KMS-11 (cell line): ENCODE results near the gene TSPAN33.

ENCODE experiments used
- H2AFZ ChIP-seq: fragments of 200-600 bp; sonication (generic); 2 replicates; pipeline ENCODE4 v1.6.1; 2016; ENCODE audit warnings: antibody characterized with exemption, mixed run types, low read depth
- H3K27ac ChIP-seq: fragments of 200-600 bp; sonication (generic); 2 replicates; pipeline ENCODE4 v1.6.1; 2016; ENCODE audit warnings: mild to moderate bottlenecking, mixed run types
- H3K27me3 ChIP-seq: fragments of 200-600 bp; sonication (generic); 2 replicates; pipeline ENCODE4 v1.6.1; 2017; ENCODE audit warnings: mild to moderate bottlenecking, low read depth, mixed run types, moderate library complexity; ENCODE audit not compliant: insufficient read depth
- H3K36me3 ChIP-seq: fragments of 200-600 bp; sonication (generic); 2 replicates; pipeline ENCODE4 v1.6.1; 2017; ENCODE audit warnings: mild to moderate bottlenecking, mixed run types; ENCODE audit not compliant: insufficient read depth
- H3K4me1 ChIP-seq: fragments of 200-600 bp; sonication (generic); 2 replicates; pipeline ENCODE4 v1.6.1; 2016; ENCODE audit warnings: mild to moderate bottlenecking, low read depth, mixed run types; ENCODE audit not compliant: poor library complexity, severe bottlenecking
- H3K4me2 ChIP-seq: fragments of 200-600 bp; sonication (generic); 2 replicates; pipeline ENCODE4 v1.7.0; 2016; ENCODE audit warnings: mild to moderate bottlenecking, mixed run types
- H3K4me3 ChIP-seq: fragments of 200-600 bp; sonication (generic); IDR thresholded peaks from 2 replicates; pipeline ENCODE4 v1.6.1; 2017; ENCODE audit warnings: low read depth, low read length, mixed read lengths; ENCODE audit not compliant: insufficient read depth
- H3K79me2 ChIP-seq: fragments of 200-600 bp; sonication (generic); 2 replicates; pipeline ENCODE4 v1.6.1; 2016; ENCODE audit warnings: low read depth, mixed run types; ENCODE audit not compliant: insufficient read depth
- H3K9ac ChIP-seq: fragments of 200-600 bp; sonication (generic); 2 replicates; pipeline ENCODE4 v1.6.1; 2016; ENCODE audit warnings: mild to moderate bottlenecking, mixed run types
- H4K20me1 ChIP-seq: fragments of 200-600 bp; sonication (generic); 2 replicates; pipeline ENCODE4 v1.6.1; 2016; ENCODE audit warnings: mild to moderate bottlenecking, mixed run types; ENCODE audit not compliant: insufficient read depth
- TF ChIP-seq, protein P1 (sequence below): fragments of 200-600 bp; sonication (generic); conservative IDR thresholded peaks from 2 replicates; pipeline ENCODE4 v1.6.1; 2017; ENCODE audit warnings: low read depth, mild to moderate bottlenecking, antibody characterized with exemption, low read length, moderate library complexity, mixed read lengths

TSPAN33 gene

DNA sequence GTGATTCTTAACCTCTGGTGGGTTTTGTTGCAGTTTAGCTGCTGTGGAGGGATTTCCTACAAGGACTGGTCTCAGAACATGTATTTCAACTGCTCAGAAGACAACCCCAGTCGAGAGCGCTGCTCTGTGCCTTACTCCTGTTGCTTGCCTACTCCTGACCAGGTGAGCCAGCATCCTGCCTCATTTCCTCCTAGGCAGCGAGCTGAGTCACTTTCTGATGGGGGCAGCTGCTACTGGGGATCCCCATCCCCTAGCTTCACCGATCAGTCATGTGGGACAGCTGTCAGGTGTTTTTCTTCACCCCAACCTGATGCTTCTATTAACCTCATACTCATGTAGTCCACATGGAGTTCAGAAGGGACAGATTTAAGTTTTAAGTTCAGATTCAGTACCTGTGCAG is 22.2 kb downstream of the TSPAN33 start:
- no peak overlapping the region for H3K4me2 ChIP-seq
- no peaks in the 10 kb centered on the region for H3K36me3 ChIP-seq
- H3K27me3 ChIP-seq = no peaks in the 10 kb centered on the region
- H3K9ac ChIP-seq = no peak overlapping the region
- H3K4me1 ChIP-seq = peaks cover 4% of the 10 kb centered on the region
- H3K27ac ChIP-seq = no peak overlapping the region
- no peaks in the 10 kb centered on the region for H4K20me1 ChIP-seq
- TF ChIP-seq, protein P1, sequence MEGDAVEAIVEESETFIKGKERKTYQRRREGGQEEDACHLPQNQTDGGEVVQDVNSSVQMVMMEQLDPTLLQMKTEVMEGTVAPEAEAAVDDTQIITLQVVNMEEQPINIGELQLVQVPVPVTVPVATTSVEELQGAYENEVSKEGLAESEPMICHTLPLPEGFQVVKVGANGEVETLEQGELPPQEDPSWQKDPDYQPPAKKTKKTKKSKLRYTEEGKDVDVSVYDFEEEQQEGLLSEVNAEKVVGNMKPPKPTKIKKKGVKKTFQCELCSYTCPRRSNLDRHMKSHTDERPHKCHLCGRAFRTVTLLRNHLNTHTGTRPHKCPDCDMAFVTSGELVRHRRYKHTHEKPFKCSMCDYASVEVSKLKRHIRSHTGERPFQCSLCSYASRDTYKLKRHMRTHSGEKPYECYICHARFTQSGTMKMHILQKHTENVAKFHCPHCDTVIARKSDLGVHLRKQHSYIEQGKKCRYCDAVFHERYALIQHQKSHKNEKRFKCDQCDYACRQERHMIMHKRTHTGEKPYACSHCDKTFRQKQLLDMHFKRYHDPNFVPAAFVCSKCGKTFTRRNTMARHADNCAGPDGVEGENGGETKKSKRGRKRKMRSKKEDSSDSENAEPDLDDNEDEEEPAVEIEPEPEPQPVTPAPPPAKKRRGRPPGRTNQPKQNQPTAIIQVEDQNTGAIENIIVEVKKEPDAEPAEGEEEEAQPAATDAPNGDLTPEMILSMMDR = no peak
- no peaks in the 10 kb centered on the region for H3K79me2 ChIP-seq
- H3K4me3 ChIP-seq = no peak overlapping the region
- no peak overlapping the region for H2AFZ ChIP-seq

DNA sequence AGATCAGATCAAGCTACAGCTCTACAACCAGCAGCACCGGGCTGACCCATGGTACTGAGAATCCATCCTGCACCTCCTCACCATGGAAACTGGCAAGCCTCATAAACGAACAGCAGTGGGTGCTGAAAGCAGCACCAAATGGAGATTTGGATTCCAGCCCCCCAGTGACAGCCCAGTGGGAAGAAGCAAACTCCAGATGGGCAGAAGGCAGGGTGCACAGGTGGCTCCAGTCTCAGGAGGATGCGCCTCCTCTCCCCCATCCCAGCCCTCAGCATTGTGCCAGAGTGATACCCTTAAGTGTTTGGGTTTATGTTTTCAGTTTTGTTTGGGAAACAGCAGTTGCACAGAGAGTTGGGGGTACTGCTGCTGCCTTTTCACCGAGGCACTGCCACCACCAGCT is 23.3 kb downstream of the TSPAN33 start:
- Histone ChIP-seq H4K20me1 (no peaks in the 10 kb centered on the region), H2AFZ (no peak overlapping the region), H3K27ac (no peak overlapping the region), H3K9ac (no peak overlapping the region), H3K27me3 (no peaks in the 10 kb centered on the region), H3K4me1 (peaks cover 2% of the 10 kb centered on the region), H3K36me3 (no peaks in the 10 kb centered on the region), H3K4me3 (no peak overlapping the region), H3K79me2 (no peaks in the 10 kb centered on the region), H3K4me2 (no peak overlapping the region)
- TF ChIP-seq, protein P1 = no peak

DNA sequence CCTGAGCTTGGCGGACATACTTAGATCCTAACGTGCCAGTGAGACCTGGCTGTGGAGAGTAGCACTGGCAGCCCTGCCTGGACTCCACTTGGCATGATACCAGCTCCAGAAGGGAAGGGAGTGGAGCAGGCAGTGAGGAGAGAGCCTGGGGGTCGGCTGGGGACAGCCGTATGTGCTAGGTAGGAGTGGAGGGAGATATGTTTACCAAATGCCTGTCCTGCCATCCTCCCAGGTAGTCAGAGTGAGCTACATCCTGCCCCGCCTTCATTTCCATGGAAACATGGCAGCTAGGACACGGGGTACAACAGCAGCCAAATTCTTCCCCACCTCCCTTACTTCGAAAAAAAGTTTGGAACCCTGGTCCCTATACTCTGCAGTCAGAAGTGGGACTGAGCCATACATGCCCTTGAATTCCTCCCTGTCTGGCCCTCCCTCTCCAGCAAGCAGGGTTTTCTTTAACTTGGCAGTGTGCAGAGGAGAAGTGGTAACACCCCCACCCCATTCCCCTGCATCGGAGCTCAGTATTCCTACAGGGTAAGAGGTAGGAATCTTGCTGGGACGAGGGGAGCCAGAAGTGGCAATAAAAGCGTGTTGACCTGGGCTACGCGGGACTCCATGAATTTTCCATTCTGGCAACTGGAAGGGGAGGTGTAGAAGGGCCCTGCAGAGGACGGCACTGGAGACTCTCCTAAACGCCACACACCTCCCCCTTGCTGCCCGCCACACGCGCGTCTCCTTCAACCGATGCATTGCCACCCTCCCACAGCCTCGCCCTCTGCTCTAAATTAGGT is 23.9 kb downstream of the TSPAN33 start:
- no peaks in the 10 kb centered on the region for H3K36me3 ChIP-seq
- no peaks in the 10 kb centered on the region for H4K20me1 ChIP-seq
- H3K4me3 ChIP-seq = no peak overlapping the region
- H3K4me1 ChIP-seq = no peaks in the 10 kb centered on the region
- TF ChIP-seq, protein P1 = no peak
- no peak overlapping the region for H3K4me2 ChIP-seq
- H3K9ac ChIP-seq = no peak overlapping the region
- no peak overlapping the region for H3K27ac ChIP-seq
- no peaks in the 10 kb centered on the region for H3K27me3 ChIP-seq
- no peak overlapping the region for H2AFZ ChIP-seq
- no peaks in the 10 kb centered on the region for H3K79me2 ChIP-seq

DNA sequence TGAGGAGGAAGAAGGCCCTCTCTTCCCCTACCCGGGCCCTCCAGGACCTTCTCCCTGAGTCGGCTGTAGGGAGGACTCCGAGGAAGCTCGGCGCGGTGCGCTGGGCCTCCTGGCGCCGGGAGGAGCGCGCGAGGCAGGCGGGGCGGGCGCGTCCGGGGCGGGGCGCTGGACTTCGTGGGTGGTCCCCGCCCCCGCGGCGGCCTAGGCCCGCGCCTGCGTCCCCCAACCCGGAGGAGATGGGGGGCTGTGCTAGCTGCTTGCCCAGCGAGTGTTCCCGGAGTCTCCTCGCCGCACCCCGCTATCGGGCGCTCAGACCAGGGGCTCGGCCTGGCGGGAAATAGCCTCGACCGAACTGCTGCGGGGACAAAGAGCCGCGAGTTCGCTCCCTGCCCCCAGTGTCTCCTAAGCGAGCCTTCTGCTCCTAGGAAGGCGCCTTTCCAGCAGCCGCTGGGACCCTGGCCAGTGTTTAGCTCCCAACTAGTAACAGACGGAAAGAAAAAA is 24.7 kb downstream of the TSPAN33 start:
- Histone ChIP-seq H3K27ac (no peak overlapping the region), H3K4me1 (no peaks in the 10 kb centered on the region), H2AFZ (no peak overlapping the region), H4K20me1 (no peaks in the 10 kb centered on the region), H3K9ac (no peak overlapping the region), H3K36me3 (no peaks in the 10 kb centered on the region), H3K27me3 (no peaks in the 10 kb centered on the region), H3K79me2 (no peaks in the 10 kb centered on the region), H3K4me3 (no peak overlapping the region), H3K4me2 (no peak overlapping the region)
- TF ChIP-seq, protein P1 = no peak
